B cell (primary cell): ENCODE data around the gene ST3GAL3.

ENCODE experiments used
- CTCF ChIP-seq: fragments of 200-600 bp; IDR thresholded peaks from one replicate; pipeline ENCODE4 v1.8.0; 2022; ENCODE audit warnings: antibody characterized with exemption, mild to moderate bottlenecking
- EZH2 ChIP-seq: IDR thresholded peaks from 2 replicates; pipeline ENCODE4 v1.6.1; 2012; ENCODE audit warnings: borderline replicate concordance, low read depth, mild to moderate bottlenecking, moderate library complexity, low read length; ENCODE audit not compliant: insufficient read depth, poor library complexity, severe bottlenecking

DNA sequence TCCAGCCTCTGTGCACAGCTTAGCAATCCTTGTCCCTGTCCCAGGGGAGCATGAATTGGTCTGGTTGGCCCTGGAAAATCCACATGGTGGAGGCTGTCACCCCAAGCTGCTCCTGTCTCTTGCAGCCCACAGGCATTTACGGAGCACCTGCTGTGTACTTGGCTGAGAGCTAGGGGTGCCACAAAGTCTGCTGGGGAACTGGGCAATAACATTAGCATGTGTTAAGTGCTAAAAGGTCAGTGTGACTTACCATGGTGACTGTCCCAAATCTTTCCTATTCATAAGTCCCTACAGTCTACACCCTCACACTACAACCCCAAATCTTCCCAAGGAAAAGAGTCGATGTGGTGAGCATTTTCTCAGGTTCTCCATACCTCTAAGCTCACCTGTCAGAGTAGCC lies 172.7 kb downstream of the ST3GAL3 start:
- no peak for TF ChIP-seq CTCF
- TF ChIP-seq EZH2, result no peak
